ENCODE results near the gene DIABLO. TPM values are rescaled to one million over a fixed set of nuclear protein-coding genes. Genes with fewer than 3 reads are reported as not detected.

DIABLO gene
- polyA plus RNA-seq, 2 of the 4 experiments (the other 2 are of a cell fraction): 74.9 to 104 TPM

- H3K4me2 ChIP-seq: no peak overlapping the region
- FAIRE-seq (no peak), ATAC-seq (no peak), DNase-seq (ENCODE audit: low read depth in 1 of 2, low spot score in 1 of 2) (no peak)
- H3K9me3 ChIP-seq: no peaks in the 10 kb centered on the region
- no peak overlapping the region for H3K4me3 ChIP-seq
- ChIA-PET CTCF (interaction anchor here (0.6 to 1.2 kb wide), 2 partner anchors 24 to 253 kb away, joined by 3 to 4 read pairs; no protein-coding TSS in a partner anchor), POLR2A (no interaction called here)
- H3K4me1 ChIP-seq: no peaks in the 10 kb centered on the region
- WGBS (ENCODE audit: missing lambda C conversion rate): 65% methylated on average over 3 of the region's 3 CpGs
- no peak for TF ChIP-seq E2F6 (IDR thresholded peaks at IDR 0.05; ENCODE audit: borderline replicate concordance, low read depth)
- no peak for TF ChIP-seq MYC (IDR thresholded peaks at IDR 0.05; ENCODE audit: borderline replicate concordance, low read length)
- TF ChIP-seq JUNB (IDR thresholded peaks at IDR 0.05): no peak
- no peak for TF ChIP-seq USF2 (IDR thresholded peaks at IDR 0.05)
- TF ChIP-seq EP300 (IDR thresholded peaks at IDR 0.05): no peak
- TF ChIP-seq EHF (CRISPR knock-in tag; IDR thresholded peaks at IDR 0.05): no peak
- no peak for TF ChIP-seq MAZ (IDR thresholded peaks at IDR 0.05; ENCODE audit: borderline replicate concordance, low read depth, low read length)
- no peak for TF ChIP-seq NPAS2 (CRISPR knock-in tag; IDR thresholded peaks at IDR 0.05; ENCODE audit: borderline replicate concordance)
- TF ChIP-seq FOSL2 (IDR thresholded peaks at IDR 0.05): no peak
- TF ChIP-seq FOSL2 (CRISPR knock-in tag; IDR thresholded peaks at IDR 0.05): no peak
- H3K27ac ChIP-seq: no peak overlapping the region
Observed at GRCh38 chr12:122162976-122163375, 62.9 kb downstream of the DIABLO start.

GRCh38 chr12:122161682-122162081, 64.2 kb downstream of the DIABLO start:
- no peaks in the 10 kb centered on the region for H3K4me1 ChIP-seq
- no peaks in the 10 kb centered on the region for H3K9me3 ChIP-seq
- WGBS (ENCODE audit: missing lambda C conversion rate): 63% methylated on average over 8 of the region's 8 CpGs
- no peak overlapping the region for H3K4me2 ChIP-seq
- no peak overlapping the region for H3K27ac ChIP-seq
- ATAC-seq (no peak), FAIRE-seq (no peak), DNase-seq (ENCODE audit: low read depth in 1 of 2, low spot score in 1 of 2) (no peak)
- ChIA-PET POLR2A (no interaction called here), CTCF (interaction anchor here (1.2 kb wide), 2 partner anchors 23 to 38 kb away, joined by 3 to 4 read pairs; no protein-coding TSS in a partner anchor)
- no peak for TF ChIP-seq SMC3 (IDR thresholded peaks at IDR 0.05)
- no peak for TF ChIP-seq GATA3 (IDR thresholded peaks at IDR 0.05; ENCODE audit: borderline replicate concordance)
- no peak for TF ChIP-seq RCOR1 (IDR thresholded peaks at IDR 0.05; ENCODE audit: low read depth, low read length)
- H3K4me3 ChIP-seq: no peak overlapping the region

GRCh38 chr12:122160761-122161160, 65.1 kb downstream of the DIABLO start:
- POLR2A ChIA-PET: no interaction called here
- ATAC-seq: no peak

More at GRCh38 chr12:122160761-122161160, 65.1 kb downstream of the DIABLO start:
- no peak for TF ChIP-seq ZSCAN20 (CRISPR knock-in tag; IDR thresholded peaks at IDR 0.05)
- TF ChIP-seq REST (IDR thresholded peaks at IDR 0.05): no peak
- TF ChIP-seq RCOR1 (IDR thresholded peaks at IDR 0.05; ENCODE audit: low read depth, low read length): no peak
- TF ChIP-seq EHMT2 (IDR thresholded peaks at IDR 0.05; ENCODE audit: low read depth): no peak
- no peak for TF ChIP-seq FOSL2 (IDR thresholded peaks at IDR 0.05)
- no peak for TF ChIP-seq FOSL2 (CRISPR knock-in tag; IDR thresholded peaks at IDR 0.05)
- no peak for TF ChIP-seq KDM1A (IDR thresholded peaks at IDR 0.05; ENCODE audit: low read depth)
- DNase-seq (ENCODE audit: low read depth in 1 of 2, low spot score in 1 of 2): no peak
- no peak for FAIRE-seq
- H3K4me1 ChIP-seq: no peaks in the 10 kb centered on the region
- no peak overlapping the region for H3K27ac ChIP-seq
- H3K9me3 ChIP-seq: no peaks in the 10 kb centered on the region
- H3K4me2 ChIP-seq: no peak overlapping the region
- no peak overlapping the region for H3K4me3 ChIP-seq
- CTCF ChIA-PET: no interaction called here
- 77% methylated on average over 11 of the region's 11 CpGs for WGBS (ENCODE audit: missing lambda C conversion rate)

All from A549 (cell line).